22Rv1 (cell line): Measurements from ENCODE around the gene SLBP.

Experiments used
- ZFX ChIP-seq: fragments of 450-650 bp; IDR thresholded peaks from 2 replicates; pipeline ENCODE4 v1.6.1; 2017; ENCODE audit warnings: antibody characterized with exemption, borderline replicate concordance
- TF ChIP-seq, protein P1 (sequence below): fragments of 450-650 bp; IDR thresholded peaks from 2 replicates; pipeline ENCODE4 v1.5.1; 2017; ENCODE audit warnings: mild to moderate bottlenecking

DNA sequence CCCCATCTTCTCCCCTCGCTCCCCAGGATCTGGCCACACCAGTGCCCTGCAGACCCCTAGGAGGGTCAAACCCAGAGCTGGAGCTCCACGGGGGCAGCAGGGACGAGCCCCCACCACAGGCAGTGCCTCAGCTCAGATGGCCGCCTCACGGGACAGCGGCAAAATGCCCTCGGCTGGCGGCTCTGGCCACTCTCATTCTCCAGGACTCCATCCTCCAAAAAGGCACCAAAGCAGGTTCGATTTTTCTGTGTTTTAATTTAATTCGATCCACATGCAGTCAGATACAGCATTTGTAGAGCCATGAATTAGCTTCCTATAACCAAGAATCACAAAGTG lies 36.3 kb downstream of the SLBP start:
- TF ChIP-seq, protein P1, sequence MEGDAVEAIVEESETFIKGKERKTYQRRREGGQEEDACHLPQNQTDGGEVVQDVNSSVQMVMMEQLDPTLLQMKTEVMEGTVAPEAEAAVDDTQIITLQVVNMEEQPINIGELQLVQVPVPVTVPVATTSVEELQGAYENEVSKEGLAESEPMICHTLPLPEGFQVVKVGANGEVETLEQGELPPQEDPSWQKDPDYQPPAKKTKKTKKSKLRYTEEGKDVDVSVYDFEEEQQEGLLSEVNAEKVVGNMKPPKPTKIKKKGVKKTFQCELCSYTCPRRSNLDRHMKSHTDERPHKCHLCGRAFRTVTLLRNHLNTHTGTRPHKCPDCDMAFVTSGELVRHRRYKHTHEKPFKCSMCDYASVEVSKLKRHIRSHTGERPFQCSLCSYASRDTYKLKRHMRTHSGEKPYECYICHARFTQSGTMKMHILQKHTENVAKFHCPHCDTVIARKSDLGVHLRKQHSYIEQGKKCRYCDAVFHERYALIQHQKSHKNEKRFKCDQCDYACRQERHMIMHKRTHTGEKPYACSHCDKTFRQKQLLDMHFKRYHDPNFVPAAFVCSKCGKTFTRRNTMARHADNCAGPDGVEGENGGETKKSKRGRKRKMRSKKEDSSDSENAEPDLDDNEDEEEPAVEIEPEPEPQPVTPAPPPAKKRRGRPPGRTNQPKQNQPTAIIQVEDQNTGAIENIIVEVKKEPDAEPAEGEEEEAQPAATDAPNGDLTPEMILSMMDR, result no peak
- no peak for TF ChIP-seq ZFX
